Panc1 (cell line): Measurements from ENCODE around the gene CRIP2. TPM values are rescaled to one million over a fixed set of nuclear protein-coding genes. Genes with fewer than 3 reads are reported as not detected.

Experiments
- ATAC-seq: fragments of 200-7000 bp; cut with Tn5 transposase; 2 replicates; pipeline ENCODE4 v1.9.1; 2020; ENCODE audit warnings: mild to moderate bottlenecking, moderate library complexity
- BruUV-seq: library from RNA; stranded (reverse); fragments of 400-500 nt; replicated peaks from 2 replicates; lab custom pipeline; 2021; lab: Mats Ljungman, UMichigan
- CTCF ChIA-PET: fragments of 300-600 bp; sonication (Branson Sonifier 250); formaldehyde crosslinking; loops from one replicate; lab custom pipeline; 2022; ENCODE audit warnings: antibody characterized with exemption; lab: Charles Lee
- POLR2A ChIA-PET: fragments of 300-600 bp; sonication (Branson Sonifier 250); formaldehyde crosslinking; loops from one replicate; lab custom pipeline; 2022; ENCODE audit warnings: antibody characterized with exemption; lab: Charles Lee
- DNase-seq: peaks from one replicate; pipeline ENCODE4 v3.0.0-alpha.2; 2010; ENCODE audit warnings: low read depth, low spot score
- H3K27ac ChIP-seq: 2 replicates; pipeline ENCODE4 v1.5.1; 2011; ENCODE audit warnings: mild to moderate bottlenecking, low read length, inconsistent platforms
- H3K27me3 ChIP-seq: fragments of 200-500 bp; sonication (Bioruptor generic); 2 replicates; pipeline ENCODE4 v1.6.0; 2014; ENCODE audit warnings: low read length, inconsistent platforms; ENCODE audit not compliant: control insufficient read depth, insufficient read depth
- H3K36me3 ChIP-seq: fragments of 200-500 bp; sonication (Bioruptor generic); 2 replicates; pipeline ENCODE4 v1.5.1; 2014; ENCODE audit warnings: inconsistent platforms, mild to moderate bottlenecking, low read length, moderate library complexity; ENCODE audit not compliant: control insufficient read depth, insufficient read depth
- H3K4me1 ChIP-seq: 2 replicates; pipeline ENCODE4 v1.5.1; 2011; ENCODE audit warnings: inconsistent platforms, mild to moderate bottlenecking, low read length, moderate library complexity; ENCODE audit not compliant: control insufficient read depth, insufficient read depth
- H3K4me3 ChIP-seq, 2 experiments: 2 replicates each; pipeline ENCODE4 v1.5.1; 2011 to 2012; ENCODE audit warnings: low read depth in 2 of 2, low read length in 2 of 2, mild to moderate bottlenecking in 2 of 2, inconsistent platforms in 1 of 2, moderate library complexity in 1 of 2
- H3K9me3 ChIP-seq: fragments of 200-500 bp; sonication (Bioruptor generic); 2 replicates; pipeline ENCODE4 v1.5.1; 2014; ENCODE audit warnings: low read depth, mild to moderate bottlenecking, inconsistent platforms, low read length, moderate library complexity; ENCODE audit not compliant: control insufficient read depth, insufficient read depth
- CTCF ChIP-seq: fragments of 450-650 bp; IDR thresholded peaks from 2 replicates; pipeline ENCODE4 v1.5.1; 2017; ENCODE audit warnings: mild to moderate bottlenecking
- POLR2AphosphoS5 ChIP-seq: IDR thresholded peaks from 2 replicates; pipeline ENCODE4 v1.6.1; 2012; ENCODE audit warnings: mild to moderate bottlenecking, low read depth, low read length, moderate library complexity
- REST ChIP-seq, 2 experiments: IDR thresholded peaks; 2 replicates each; pipeline ENCODE4 v1.6.1; 2011 to 2012; ENCODE audit warnings: low read depth in 2 of 2, control low read depth in 1 of 2, low read length in 1 of 2, mild to moderate bottlenecking in 1 of 2, moderate library complexity in 1 of 2; ENCODE audit not compliant: insufficient read depth in 1 of 2
- SIN3A ChIP-seq: IDR thresholded peaks from 2 replicates; pipeline ENCODE4 v1.6.1; 2012; ENCODE audit warnings: low read depth, mild to moderate bottlenecking, low read length, moderate library complexity, borderline replicate concordance; ENCODE audit not compliant: insufficient read depth
- TCF7L2 ChIP-seq: IDR thresholded peaks from 2 replicates; pipeline ENCODE4 v1.6.1; 2011; ENCODE audit warnings: mild to moderate bottlenecking, low read depth, low read length, inconsistent platforms
- in situ Hi-C: cut with HindIII; loops from 2 replicates; pipeline ENCODE4 v1.10.0; 2016; ENCODE audit warnings: low sequenced_read_pairs, low pct_unique_long_range_greater_than_20kb
- intact Hi-C: fragments of 100-400 bp; cut with micrococcal nuclease; formaldehyde crosslinking; loops from one replicate; pipeline ENCODE4 v1.10.0; 2022; ENCODE audit not compliant: unreplicated experiment
- total RNA-seq: library from RNA; stranded (reverse); gene quantifications from one replicate; pipeline ENCODE4 v1.2.1, GENCODE V29; 2021; ENCODE audit not compliant: unreplicated experiment

Gene CRIP2
- total RNA-seq, 1 experiment from 2014 or later: 280 TPM

- no TSS peak for BruUV-seq
- DNase-seq (no peak), ATAC-seq (no peak)
- no peaks in the 10 kb centered on the region for H3K27me3 ChIP-seq
- H3K36me3 ChIP-seq: no peaks in the 10 kb centered on the region; the same call in 1 of the 2 replicates
- peaks cover 42% of the 10 kb centered on the region for H3K4me1 ChIP-seq
- ChIA-PET CTCF (no interaction called here), POLR2A (no interaction called here)
- intact Hi-C loops (no loop called here), in situ Hi-C loops (no loop called here)
- no peak for TF ChIP-seq CTCF
- TF ChIP-seq POLR2AphosphoS5: no peak
- no peak for TF ChIP-seq REST (IDR thresholded peaks at IDR 0.05; ENCODE audit: insufficient read depth in 1 of 2, low read depth in 2 of 2, low read length in 1 of 2)
- TF ChIP-seq TCF7L2: no peak
- H3K4me3 ChIP-seq: peak overlapping the region; percentile 65 to 67
- peak overlapping the region; percentile 82 for H3K27ac ChIP-seq
- H3K9me3 ChIP-seq: no peaks in the 10 kb centered on the region
These were observed 2.4 kb downstream of the CRIP2 start for GRCh38 chr14:105476831-105477659.

- CTCF ChIA-PET: no interaction called here
- H3K9me3 ChIP-seq: no peaks in the 10 kb centered on the region
- H3K4me1 ChIP-seq: peaks cover 42% of the 10 kb centered on the region
- DNase-seq (no peak), ATAC-seq (no peak)
- TF ChIP-seq TCF7L2 (no peak), CTCF (no peak), REST (IDR thresholded peaks at IDR 0.05; ENCODE audit: insufficient read depth in 1 of 2, low read depth in 2 of 2, low read length in 1 of 2) (no peak), POLR2AphosphoS5 (no peak), SIN3A (no peak)
- in situ Hi-C loops: no loop called here
- POLR2A ChIA-PET: interaction anchor here (0.6 kb wide), 1 partner anchor 14 kb away, joined by 6 read pairs; no protein-coding TSS in a partner anchor
- no TSS peak for BruUV-seq
- intact Hi-C loops: no loop called here
- no peaks in the 10 kb centered on the region; the same call in 1 of the 2 replicates for H3K36me3 ChIP-seq
- H3K4me3 ChIP-seq: no peak overlapping the region
- no peaks in the 10 kb centered on the region for H3K27me3 ChIP-seq
- H3K27ac ChIP-seq: no peak overlapping the region
These were observed 3.2 kb downstream of the CRIP2 start for GRCh38 chr14:105477660-105478397.
